Left ventricle myocardium inferior (tissue), 1 donor: ENCODE results near the gene VIPR2. TPM values are rescaled to one million over a fixed set of nuclear protein-coding genes. Genes with fewer than 3 reads are reported as not detected.
"Not testable (repeated sequence)": the region's sequence is repeated elsewhere in the genome, so short reads cannot be mapped to it uniquely, and the experiment has no call there.

Source experiments
- DNase-seq: peaks from one replicate; pipeline ENCODE4 v3.0.0-alpha.2; 2020
- H3K27ac ChIP-seq: fragments of 200-600 bp; replicated peaks from 2 replicates; pipeline ENCODE4 v1.8.0; 2021
- H3K27me3 ChIP-seq: fragments of 200-600 bp; 2 replicates; pipeline ENCODE4 v1.8.0; 2021; ENCODE audit warnings: low read depth
- H3K36me3 ChIP-seq: fragments of 200-600 bp; 2 replicates; pipeline ENCODE4 v1.8.0; 2021
- H3K4me1 ChIP-seq: fragments of 200-600 bp; 2 replicates; pipeline ENCODE4 v1.8.0; 2021
- H3K4me3 ChIP-seq: fragments of 200-600 bp; 2 replicates; pipeline ENCODE4 v1.8.0; 2021; ENCODE audit warnings: mild to moderate bottlenecking, moderate library complexity
- H3K9me3 ChIP-seq: fragments of 200-600 bp; replicated peaks from 2 replicates; pipeline ENCODE4 v1.8.0; 2021
- intact Hi-C: fragments of 100-400 bp; cut with micrococcal nuclease; formaldehyde crosslinking; loops from one replicate; pipeline ENCODE4 v1.11.0; 2022
- total RNA-seq: library from RNA; stranded (reverse); fragmentation: NEBNext Ultra II Directional; extraction: Animal tissue kit (Norgen Biotek cat#: 25700); gene quantifications from one replicate; pipeline ENCODE4 v1.2.1, GENCODE V29; 2021
- TF ChIP-seq, protein P1 (sequence below): fragments of 200-600 bp; IDR thresholded peaks from 2 replicates; pipeline ENCODE4 v1.8.0; 2021; ENCODE audit warnings: antibody characterized with exemption, mild to moderate bottlenecking, borderline replicate concordance
- donor health status: DM: no; HTN: yes; CAD: no; lungs with severe emphysema.

VIPR2 gene
- total RNA-seq, 1 donor from 2014 or later: 17.5 TPM

DNA sequence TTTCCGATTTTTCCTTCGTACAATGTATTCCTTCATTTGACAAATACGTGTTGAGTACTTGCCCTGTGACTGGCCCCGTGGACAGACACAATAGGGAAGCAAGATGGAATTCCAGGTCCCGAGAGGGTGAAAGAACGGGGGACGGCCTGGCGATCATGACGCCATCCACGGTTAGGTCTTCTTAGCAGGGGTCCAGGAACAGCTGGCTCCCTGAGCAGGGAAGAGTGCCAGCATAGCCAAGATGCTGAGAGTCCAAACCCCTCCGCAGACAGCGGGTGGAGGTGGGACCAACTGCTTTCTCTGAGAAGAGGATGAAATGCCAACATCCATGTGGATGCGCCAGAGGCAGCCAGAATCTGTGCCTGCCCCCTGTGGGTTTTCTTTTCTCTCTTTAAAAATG, 144.6 kb downstream of the VIPR2 start:
- DNase-seq: no peak
- H3K27ac ChIP-seq: no peak overlapping the region
- H3K36me3 ChIP-seq: no peaks in the 10 kb centered on the region
- peaks cover 35% of the 10 kb centered on the region for H3K27me3 ChIP-seq
- no peaks in the 10 kb centered on the region for H3K9me3 ChIP-seq
- TF ChIP-seq, protein P1, sequence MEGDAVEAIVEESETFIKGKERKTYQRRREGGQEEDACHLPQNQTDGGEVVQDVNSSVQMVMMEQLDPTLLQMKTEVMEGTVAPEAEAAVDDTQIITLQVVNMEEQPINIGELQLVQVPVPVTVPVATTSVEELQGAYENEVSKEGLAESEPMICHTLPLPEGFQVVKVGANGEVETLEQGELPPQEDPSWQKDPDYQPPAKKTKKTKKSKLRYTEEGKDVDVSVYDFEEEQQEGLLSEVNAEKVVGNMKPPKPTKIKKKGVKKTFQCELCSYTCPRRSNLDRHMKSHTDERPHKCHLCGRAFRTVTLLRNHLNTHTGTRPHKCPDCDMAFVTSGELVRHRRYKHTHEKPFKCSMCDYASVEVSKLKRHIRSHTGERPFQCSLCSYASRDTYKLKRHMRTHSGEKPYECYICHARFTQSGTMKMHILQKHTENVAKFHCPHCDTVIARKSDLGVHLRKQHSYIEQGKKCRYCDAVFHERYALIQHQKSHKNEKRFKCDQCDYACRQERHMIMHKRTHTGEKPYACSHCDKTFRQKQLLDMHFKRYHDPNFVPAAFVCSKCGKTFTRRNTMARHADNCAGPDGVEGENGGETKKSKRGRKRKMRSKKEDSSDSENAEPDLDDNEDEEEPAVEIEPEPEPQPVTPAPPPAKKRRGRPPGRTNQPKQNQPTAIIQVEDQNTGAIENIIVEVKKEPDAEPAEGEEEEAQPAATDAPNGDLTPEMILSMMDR: no peak
- intact Hi-C loops: no loop called here
- H3K4me3 ChIP-seq: no peak overlapping the region
- H3K4me1 ChIP-seq: no peaks in the 10 kb centered on the region

DNA sequence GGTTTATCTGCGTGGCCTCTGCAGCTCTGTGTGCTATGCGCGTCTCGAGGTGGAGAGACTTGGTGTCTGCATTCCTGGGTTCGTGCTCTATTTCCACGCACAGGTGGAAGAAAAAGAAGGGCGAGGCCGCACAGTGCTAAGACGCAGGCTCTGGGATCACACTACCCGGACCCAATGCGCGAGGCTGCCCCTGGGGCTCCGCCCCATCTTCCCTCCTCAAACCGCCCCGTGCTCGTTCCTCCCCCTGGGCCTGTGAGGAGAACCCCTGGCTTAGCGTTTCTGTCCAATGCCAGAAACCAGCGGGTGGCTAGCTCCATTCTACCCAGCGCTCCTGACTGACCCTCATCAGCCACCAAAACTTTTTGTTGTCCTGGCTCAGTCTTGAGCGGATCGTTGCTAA, 145.2 kb downstream of the VIPR2 start:
- TF ChIP-seq, protein P1: no peak
- H3K36me3 ChIP-seq: no peaks in the 10 kb centered on the region
- intact Hi-C loops: no loop called here
- no peak overlapping the region for H3K4me3 ChIP-seq
- H3K27ac ChIP-seq: no peak overlapping the region
- peaks cover 5% of the 10 kb centered on the region for H3K9me3 ChIP-seq
- DNase-seq: no peak
- H3K4me1 ChIP-seq: no peaks in the 10 kb centered on the region
- peaks cover 40% of the 10 kb centered on the region for H3K27me3 ChIP-seq

DNA sequence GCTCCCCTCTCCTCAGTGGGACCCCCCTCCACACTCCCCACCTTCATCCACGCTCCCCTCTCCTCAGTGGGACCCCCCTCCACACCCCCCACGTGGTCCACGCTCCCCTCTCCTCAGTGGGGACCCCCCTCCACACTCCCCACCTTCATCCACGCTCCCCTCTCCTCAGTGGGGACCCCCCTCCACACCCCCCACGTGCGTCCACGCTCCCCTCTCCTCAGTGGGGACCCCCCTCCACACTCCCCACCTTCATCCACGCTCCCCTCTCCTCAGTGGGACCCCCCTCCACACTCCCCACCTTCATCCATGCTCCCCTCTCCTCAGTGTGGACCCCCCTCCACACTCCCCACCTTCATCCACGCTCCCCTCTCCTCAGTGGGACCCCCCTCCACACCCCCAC, 146.4 kb downstream of the VIPR2 start:
- H3K36me3 ChIP-seq, H3K4me3 ChIP-seq, DNase-seq, H3K4me1 ChIP-seq, H3K27ac ChIP-seq, intact Hi-C loops, H3K9me3 ChIP-seq: not testable (repeated sequence)
- H3K27me3 ChIP-seq: peaks cover 53% of the 10 kb centered on the region

DNA sequence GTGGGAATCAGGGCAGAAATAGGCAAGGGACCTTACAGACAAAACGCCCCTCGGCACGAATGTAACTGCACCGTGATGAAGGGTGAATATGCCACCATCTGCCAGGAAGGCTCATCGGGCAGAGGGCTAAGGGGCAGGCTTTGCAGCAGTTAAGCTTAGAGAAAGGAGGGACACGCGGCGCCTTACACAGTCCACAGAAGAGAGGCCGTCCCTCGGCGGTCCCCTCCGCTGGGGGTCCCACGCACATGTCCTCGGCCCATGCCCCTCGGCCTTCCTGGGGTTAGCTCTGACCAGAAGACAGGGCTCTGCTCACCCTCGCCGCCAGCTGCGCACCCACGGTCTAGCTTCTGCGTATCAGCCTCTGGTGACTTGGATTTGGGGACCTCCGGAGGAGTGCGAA, 147.2 kb downstream of the VIPR2 start:
- Histone ChIP-seq H3K4me1 (no peaks in the 10 kb centered on the region), H3K27ac (no peak overlapping the region), H3K36me3 (no peaks in the 10 kb centered on the region), H3K9me3 (peaks cover 8% of the 10 kb centered on the region), H3K4me3 (peak overlapping the region; percentile 48), H3K27me3 (peaks cover 59% of the 10 kb centered on the region)
- TF ChIP-seq, protein P1: no peak
- DNase-seq: no peak
- intact Hi-C loops: no loop called here

DNA sequence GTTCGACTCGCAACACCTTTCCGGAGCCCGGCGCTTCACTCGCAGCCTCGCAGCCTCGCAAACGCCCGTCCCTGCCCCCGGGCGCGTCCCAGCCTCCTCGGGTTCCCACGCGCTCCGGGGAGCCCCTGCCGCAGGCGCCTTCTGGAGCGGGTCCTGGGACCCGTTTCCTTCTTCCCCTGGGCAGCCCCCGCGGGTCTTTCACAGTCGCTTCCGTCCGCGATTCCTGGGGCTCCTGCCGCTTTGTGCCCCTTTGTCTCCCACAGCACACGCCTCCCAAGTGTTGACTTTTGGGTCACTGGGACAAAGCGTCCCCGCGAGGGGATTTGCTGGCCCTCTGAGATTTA, 147.6 kb downstream of the VIPR2 start:
- Histone ChIP-seq H3K27ac (no peak overlapping the region), H3K4me3 (peak overlapping the region; percentile 48), H3K27me3 (peaks cover 63% of the 10 kb centered on the region), H3K9me3 (peaks cover 8% of the 10 kb centered on the region), H3K4me1 (no peaks in the 10 kb centered on the region), H3K36me3 (no peaks in the 10 kb centered on the region)
- intact Hi-C loops: no loop called here
- no peak for DNase-seq
- TF ChIP-seq, protein P1: no peak

DNA sequence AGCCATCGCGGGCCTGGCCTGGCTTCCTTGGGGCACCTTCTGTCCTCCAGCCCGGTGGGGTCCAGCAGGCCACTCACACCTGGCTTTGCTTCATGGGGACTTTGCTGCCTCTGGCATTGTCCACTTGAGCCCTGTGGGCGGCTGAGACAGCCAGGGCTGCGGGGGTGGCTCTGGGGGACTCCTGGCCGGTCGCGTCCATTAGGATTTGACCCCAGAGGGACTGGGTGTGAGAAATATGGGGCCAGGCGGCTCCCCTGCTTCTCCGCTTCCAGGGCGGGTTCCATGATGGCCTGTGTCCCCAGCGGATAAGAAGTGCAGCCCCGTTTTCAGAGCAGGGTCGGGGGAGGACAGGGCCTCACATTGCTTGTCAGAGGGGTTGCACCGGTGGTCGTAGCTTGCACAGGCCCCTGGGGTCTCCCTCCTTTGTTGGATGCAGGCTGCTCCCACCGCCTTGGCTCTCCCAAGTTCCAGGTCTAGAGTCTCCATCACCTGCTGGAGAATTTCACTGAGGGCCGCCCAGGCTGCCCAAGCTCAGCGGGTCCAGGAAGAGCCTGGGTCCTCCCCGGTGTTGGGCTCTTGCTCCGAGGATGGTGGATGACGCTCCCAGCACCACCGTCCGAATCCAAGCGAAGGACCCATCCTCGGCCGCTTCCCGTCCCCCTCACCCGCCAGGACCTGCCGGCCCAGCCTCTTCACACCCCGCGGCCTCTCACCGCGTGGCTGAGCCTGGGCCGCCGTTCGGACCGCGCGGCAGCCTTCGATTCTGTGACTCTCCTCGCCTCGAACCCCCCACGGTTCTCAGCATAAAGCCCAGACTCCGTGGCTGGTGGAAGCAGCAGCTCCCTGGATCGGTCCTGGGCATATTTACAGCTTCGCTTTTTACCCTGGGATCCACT, 148.2 kb downstream of the VIPR2 start:
- Histone ChIP-seq H3K4me3 (peak overlapping the region; percentile 48), H3K9me3 (peaks cover 8% of the 10 kb centered on the region), H3K27me3 (peaks cover 69% of the 10 kb centered on the region), H3K27ac (no peak overlapping the region), H3K4me1 (no peaks in the 10 kb centered on the region), H3K36me3 (no peaks in the 10 kb centered on the region)
- intact Hi-C loops: no loop called here
- TF ChIP-seq, protein P1: no peak
- no peak for DNase-seq
